Thoracic aorta (tissue), 2 donors: ENCODE data around the gene IQSEC1. TPM values are rescaled to one million over a fixed set of nuclear protein-coding genes. Genes with fewer than 3 reads are reported as not detected.

Source experiments
- ATAC-seq: fragments of 150-250 bp; one replicate; pipeline ENCODE4 v1.8.0; 2017; ENCODE audit warnings: low read depth; ENCODE audit not compliant: insufficient number of reproducible peaks, low FRiP score
- DNase-seq: peaks from one replicate; pipeline ENCODE4 v3.0.0-alpha.2; 2020; ENCODE audit warnings: low spot score
- H3K27ac ChIP-seq, 2 donors: fragments of 200-600 bp; sonication (generic); 1 replicate in 1 of 2; 2 replicates in 1 of 2; pipeline ENCODE4 v1.5.1; 2016; ENCODE audit warnings: mild to moderate bottlenecking in 2 of 2, moderate library complexity in 2 of 2
- H3K27me3 ChIP-seq: fragments of 200-600 bp; sonication (generic); replicated peaks from 2 replicates; pipeline ENCODE4 v1.6.0; 2016; ENCODE audit warnings: mild to moderate bottlenecking; ENCODE audit not compliant: insufficient read depth
- H3K36me3 ChIP-seq: fragments of 200-600 bp; sonication (generic); one replicate; pipeline ENCODE4 v1.5.1; 2016
- H3K4me1 ChIP-seq, 2 donors: fragments of 200-600 bp; sonication (generic); 1 replicate in 1 of 2; 2 replicates in 1 of 2; pipeline versions ENCODE4 v1.5.1 to v1.6.0; 2016; ENCODE audit warnings: low read depth in 2 of 2, mild to moderate bottlenecking in 1 of 2; ENCODE audit not compliant: control insufficient read depth in 1 of 2
- H3K4me3 ChIP-seq: fragments of 200-600 bp; sonication (generic); 2 replicates; pipeline ENCODE4 v1.5.1; 2016; ENCODE audit warnings: mild to moderate bottlenecking
- H3K9me3 ChIP-seq: fragments of 200-600 bp; sonication (generic); 2 replicates; pipeline ENCODE4 v1.5.1; 2016
- CTCF ChIP-seq: fragments of 200-600 bp; sonication (generic); IDR thresholded peaks from one replicate; pipeline ENCODE4 v1.5.1; 2019; ENCODE audit warnings: antibody characterized with exemption
- total RNA-seq, 2 donors: library from RNA; depleted of rRNA; stranded (reverse); fragments of >200 nt; gene quantifications; one replicate each; pipeline versions ENCODE4 v1.1.0 to v1.2.3, GENCODE V29; 2016

Gene IQSEC1
- total RNA-seq, 2 donors from 2014 or later = 93.6 to 121 TPM

- H3K27me3 ChIP-seq = no peaks in the 10 kb centered on the region
- no peaks in the 10 kb centered on the region for H3K36me3 ChIP-seq
- no peak for DNase-seq
- no peak overlapping the region for H3K4me3 ChIP-seq
- no peaks in the 10 kb centered on the region for H3K4me1 ChIP-seq
- no peaks in the 10 kb centered on the region for H3K9me3 ChIP-seq
- no peak for ATAC-seq
- no peak overlapping the region for H3K27ac ChIP-seq
- no peak for TF ChIP-seq CTCF
These were observed 27.2 kb downstream of the IQSEC1 start for GRCh38 chr3:13045904-13046568.

DNA sequence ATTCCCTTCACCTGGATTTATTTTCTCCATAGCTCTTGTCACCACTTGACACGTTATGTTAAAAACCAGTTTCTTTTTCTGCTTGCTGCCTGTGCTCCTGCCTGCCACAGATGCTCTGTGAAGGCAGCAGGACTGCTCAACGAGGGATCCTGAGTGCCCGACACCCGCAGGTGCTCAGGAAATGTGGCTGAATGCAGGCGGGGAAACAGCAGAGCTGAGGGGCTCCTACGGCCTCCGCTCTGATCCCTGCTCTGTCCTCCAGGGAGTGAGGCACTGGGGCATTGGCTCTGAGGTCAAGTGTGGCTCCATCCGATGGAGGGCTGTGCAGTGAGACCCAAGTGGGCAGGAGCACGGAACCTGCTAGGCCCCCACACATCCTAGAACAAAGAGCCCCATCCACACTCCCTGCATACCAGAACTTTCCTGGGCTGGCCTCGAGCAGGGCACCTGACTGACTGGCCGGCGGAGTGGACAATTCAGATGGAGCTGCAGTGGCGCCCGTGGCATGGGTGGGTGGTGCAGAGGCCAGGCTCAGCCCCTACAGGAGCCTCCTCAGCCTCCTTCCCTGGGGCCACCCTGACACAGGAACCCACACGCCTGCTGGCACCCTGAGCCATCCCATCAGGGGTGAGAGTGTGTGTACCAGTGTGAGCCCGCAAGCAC, 27.9 kb downstream of the IQSEC1 start:
- no peak for TF ChIP-seq CTCF
- DNase-seq = no peak
- H3K4me1 ChIP-seq = no peaks in the 10 kb centered on the region
- no peaks in the 10 kb centered on the region for H3K9me3 ChIP-seq
- H3K4me3 ChIP-seq = no peak overlapping the region
- H3K27ac ChIP-seq = no peak overlapping the region
- ATAC-seq = no peak
- H3K27me3 ChIP-seq = no peaks in the 10 kb centered on the region
- H3K36me3 ChIP-seq = no peaks in the 10 kb centered on the region

DNA sequence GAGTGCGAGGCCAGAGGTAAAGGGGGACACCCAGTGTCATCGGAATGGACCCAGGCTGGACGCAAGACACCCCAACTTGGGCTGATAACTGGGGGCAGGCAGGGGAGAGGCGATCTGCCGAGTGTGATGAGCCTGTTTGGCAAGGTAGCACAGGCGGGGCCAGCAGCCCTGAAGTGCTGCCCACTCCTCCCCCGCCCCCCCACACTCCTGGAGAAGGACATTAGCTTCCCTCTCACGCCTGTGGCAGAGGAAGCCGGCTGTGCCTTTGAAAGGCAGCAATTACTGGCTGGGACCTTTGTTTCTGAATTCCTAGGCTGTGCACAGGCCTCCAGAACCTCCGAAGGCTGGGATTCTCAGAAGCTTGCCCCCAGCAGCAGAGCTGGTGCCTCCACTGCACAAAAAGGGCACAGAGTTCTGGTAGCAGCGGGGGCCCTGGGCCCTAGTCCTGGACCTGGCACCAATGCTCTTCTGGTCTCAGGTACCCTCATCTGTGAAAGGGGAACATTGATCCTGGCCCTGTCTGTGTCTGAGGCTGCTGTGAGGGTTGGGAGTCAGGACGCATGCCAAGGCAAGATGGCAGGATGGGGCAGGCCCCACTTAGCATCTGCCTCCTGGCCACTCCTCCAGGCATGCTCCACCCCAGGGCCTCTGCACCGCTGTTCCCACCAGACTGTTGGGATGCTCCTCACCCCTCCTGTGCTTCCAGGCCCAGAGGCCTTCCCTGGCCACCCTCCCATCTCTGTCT, 28.6 kb downstream of the IQSEC1 start:
- Histone ChIP-seq H3K27ac (no peak overlapping the region), H3K27me3 (no peaks in the 10 kb centered on the region), H3K36me3 (no peaks in the 10 kb centered on the region), H3K9me3 (no peaks in the 10 kb centered on the region), H3K4me1 (no peaks in the 10 kb centered on the region), H3K4me3 (no peak overlapping the region)
- no peak for DNase-seq
- no peak for ATAC-seq
- no peak for TF ChIP-seq CTCF

- Histone ChIP-seq H3K4me1 (no peaks in the 10 kb centered on the region), H3K36me3 (no peaks in the 10 kb centered on the region), H3K27me3 (no peaks in the 10 kb centered on the region), H3K27ac (no peak overlapping the region), H3K9me3 (no peaks in the 10 kb centered on the region), H3K4me3 (no peak overlapping the region)
- DNase-seq (no peak), ATAC-seq (no peak)
- no peak for TF ChIP-seq CTCF
These were observed 29.6 kb downstream of the IQSEC1 start for GRCh38 chr3:13043656-13044055.

DNA sequence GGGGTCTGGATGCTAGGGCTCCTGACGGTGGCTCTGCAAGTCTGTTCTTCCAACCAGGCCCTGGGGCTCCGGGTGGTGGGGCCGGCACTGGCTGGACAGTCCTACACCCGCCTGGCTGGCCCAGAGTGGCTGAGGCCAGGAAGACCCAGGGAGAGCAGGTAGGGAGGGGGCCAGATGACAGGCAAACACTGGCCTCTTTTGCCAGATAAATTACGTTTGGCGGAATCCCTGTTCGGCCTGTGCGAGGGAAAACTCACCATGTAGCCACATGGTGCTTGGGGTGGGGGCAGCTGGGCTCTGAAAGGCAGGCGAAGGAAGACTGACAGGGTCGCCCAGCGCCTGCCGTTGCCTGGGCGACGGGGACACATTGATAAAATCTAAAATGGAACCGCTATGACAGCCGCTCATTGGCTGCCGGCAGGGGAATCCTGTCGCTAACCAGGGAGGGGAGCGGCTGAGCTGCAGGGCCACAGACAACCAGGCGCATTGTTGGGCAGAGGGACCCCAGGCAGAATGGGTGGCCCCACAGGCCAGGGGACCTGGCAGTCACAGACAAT, 30.4 kb downstream of the IQSEC1 start:
- DNase-seq (no peak), ATAC-seq (no peak)
- TF ChIP-seq CTCF = no peak
- Histone ChIP-seq H3K27me3 (no peaks in the 10 kb centered on the region), H3K36me3 (no peaks in the 10 kb centered on the region), H3K4me3 (no peak overlapping the region), H3K9me3 (no peaks in the 10 kb centered on the region), H3K4me1 (no peaks in the 10 kb centered on the region), H3K27ac (no peak overlapping the region)
